A673 (cell line): ENCODE results near the gene KIR2DL3. TPM values are rescaled to one million over a fixed set of nuclear protein-coding genes. Genes with fewer than 3 reads are reported as not detected.

Source experiments
- BruUV-seq: library from RNA; stranded (reverse); fragments of 400-500 nt; replicated peaks from 2 replicates; lab custom pipeline; 2021; lab: Mats Ljungman, UMichigan
- CTCF ChIA-PET: fragments of 300-600 bp; sonication (Branson Sonifier 250); formaldehyde crosslinking; loops from one replicate; lab custom pipeline; 2022; ENCODE audit warnings: antibody characterized with exemption; lab: Charles Lee
- POLR2A ChIA-PET: fragments of 300-600 bp; sonication (Branson Sonifier 250); formaldehyde crosslinking; loops from one replicate; lab custom pipeline; 2022; ENCODE audit warnings: antibody characterized with exemption; ENCODE audit not compliant: low non-redundant PET; lab: Charles Lee
- DNase-seq: peaks from one replicate; pipeline ENCODE4 v3.0.0-alpha.2; 2015; ENCODE audit warnings: low spot score
- H3K27ac ChIP-seq: fragments of 200-600 bp; sonication (generic); 2 replicates; pipeline ENCODE4 v1.5.1; 2016; ENCODE audit warnings: mixed run types, low read depth, mild to moderate bottlenecking, mixed read lengths, antibody characterized with exemption, low read length; ENCODE audit not compliant: poor library complexity, severe bottlenecking
- H3K27me3 ChIP-seq: fragments of 200-600 bp; sonication (generic); replicated peaks from 2 replicates; pipeline ENCODE4 v1.6.1; 2017; ENCODE audit warnings: mixed run types, low read depth, mild to moderate bottlenecking, mixed read lengths, antibody characterized with exemption, low read length; ENCODE audit not compliant: insufficient read depth, poor library complexity
- H3K36me3 ChIP-seq: fragments of 200-600 bp; sonication (generic); 2 replicates; pipeline ENCODE4 v1.6.1; 2016; ENCODE audit warnings: mixed run types, mild to moderate bottlenecking, mixed read lengths, antibody characterized with exemption, low read length; ENCODE audit not compliant: insufficient read depth, poor library complexity, severe bottlenecking
- H3K4me1 ChIP-seq: fragments of 200-600 bp; sonication (generic); 2 replicates; pipeline ENCODE4 v1.6.1; 2017; ENCODE audit warnings: mixed run types, mild to moderate bottlenecking, mixed read lengths, antibody characterized with exemption, low read length; ENCODE audit not compliant: insufficient read depth, poor library complexity, severe bottlenecking
- H3K4me3 ChIP-seq: fragments of 200-600 bp; sonication (generic); 2 replicates; pipeline ENCODE4 v1.5.1; 2016; ENCODE audit warnings: low read depth, mixed run types, mild to moderate bottlenecking, mixed read lengths, low read length; ENCODE audit not compliant: poor library complexity, severe bottlenecking
- H3K9me3 ChIP-seq: fragments of 200-600 bp; sonication (generic); 2 replicates; pipeline ENCODE4 v1.6.1; 2016; ENCODE audit warnings: mixed run types, low read depth, mild to moderate bottlenecking, mixed read lengths, antibody characterized with exemption, low read length; ENCODE audit not compliant: poor library complexity, severe bottlenecking
- CTCF ChIP-seq: fragments of 300-800, 200-600 bp; sonication (generic); conservative IDR thresholded peaks from 2 replicates; pipeline ENCODE4 v1.5.1; 2017; ENCODE audit warnings: low read depth, mild to moderate bottlenecking, antibody characterized with exemption, low read length, moderate library complexity, mixed read lengths
- EZH2 ChIP-seq: fragments of 200-600 bp; sonication (generic); IDR thresholded peaks from 2 replicates; pipeline ENCODE4 v1.6.1; 2017; ENCODE audit warnings: borderline replicate concordance, low read depth, mild to moderate bottlenecking, mixed read lengths, antibody characterized with exemption, low read length; ENCODE audit not compliant: poor library complexity, severe bottlenecking
- intact Hi-C: fragments of 100-400 bp; cut with micrococcal nuclease; formaldehyde crosslinking; loops from one replicate; pipeline ENCODE4 v1.10.0; 2022; ENCODE audit not compliant: unreplicated experiment
- total RNA-seq: library from RNA; stranded (reverse); gene quantifications from 2 replicates; pipeline ENCODE4 v1.2.3, GENCODE V29; 2021

The KIR2DL3 gene
- total RNA-seq, 1 experiment from 2014 or later, result not detected

GRCh38 chr19:54791476-54791875 is 53.2 kb downstream of the KIR2DL3 start:
- Histone ChIP-seq H3K27me3 (peaks cover 3% of the 10 kb centered on the region), H3K4me1 (no peaks in the 10 kb centered on the region), H3K27ac (no peak overlapping the region), H3K9me3 (no peaks in the 10 kb centered on the region), H3K4me3 (no peak overlapping the region), H3K36me3 (no peaks in the 10 kb centered on the region)
- no peak for TF ChIP-seq EZH2
- no peak for TF ChIP-seq CTCF
- BruUV-seq, result no TSS peak
- CTCF ChIA-PET, result no interaction called here
- intact Hi-C loops, result no loop called here
- POLR2A ChIA-PET, result no interaction called here
- DNase-seq, result no peak

GRCh38 chr19:54792814-54793213 is 54.5 kb downstream of the KIR2DL3 start:
- BruUV-seq, result no TSS peak
- Histone ChIP-seq H3K4me3 (no peak overlapping the region), H3K27ac (no peak overlapping the region), H3K36me3 (no peaks in the 10 kb centered on the region), H3K4me1 (no peaks in the 10 kb centered on the region), H3K9me3 (no peaks in the 10 kb centered on the region), H3K27me3 (peaks cover 3% of the 10 kb centered on the region)
- no peak for DNase-seq
- POLR2A ChIA-PET, result no interaction called here
- intact Hi-C loops, result no loop called here
- CTCF ChIA-PET, result no interaction called here
- TF ChIP-seq CTCF (no peak), EZH2 (no peak)

- Histone ChIP-seq H3K9me3 (no peaks in the 10 kb centered on the region), H3K4me1 (no peaks in the 10 kb centered on the region), H3K27me3 (peaks cover 12% of the 10 kb centered on the region), H3K27ac (no peak overlapping the region), H3K4me3 (no peak overlapping the region), H3K36me3 (no peaks in the 10 kb centered on the region)
- TF ChIP-seq CTCF (no peak), EZH2 (no peak)
- no TSS peak for BruUV-seq
- intact Hi-C loops, result no loop called here
- ChIA-PET CTCF (no interaction called here), POLR2A (no interaction called here)
- no peak for DNase-seq
These were observed 57.4 kb downstream of the KIR2DL3 start for GRCh38 chr19:54795758-54796157.

Other genes with a start within 250 kb of the KIR2DL3 start
- gene LAIR2, start 235.7 kb upstream of the KIR2DL3 start, total RNA-seq, result not detected in 2 replicates
- gene LILRA2, start 164.7 kb upstream of the KIR2DL3 start, total RNA-seq, result not detected in 2 replicates
- gene LILRA1, start 144.9 kb upstream of the KIR2DL3 start, total RNA-seq, result not detected in 2 replicates
- not detected in 2 replicates for gene LILRB1, start 108.0 kb upstream of the KIR2DL3 start, total RNA-seq
- gene LILRB4, start 75.5 kb upstream of the KIR2DL3 start, total RNA-seq, result not detected in 2 replicates
- not detected in 2 replicates for gene KIR3DL3, start 14.1 kb upstream of the KIR2DL3 start, total RNA-seq
- not detected in 2 replicates for gene KIR2DL1, start 31.3 kb downstream of the KIR2DL3 start, total RNA-seq
- not detected in 2 replicates for gene KIR2DL4, start 65.1 kb downstream of the KIR2DL3 start, total RNA-seq
- not detected in 2 replicates for gene KIR3DL1, start 78.0 kb downstream of the KIR2DL3 start, total RNA-seq
- not detected in 2 replicates for gene KIR2DS4, start 94.2 kb downstream of the KIR2DL3 start, total RNA-seq
- not detected in 2 replicates for gene KIR3DL2, start 111.9 kb downstream of the KIR2DL3 start, total RNA-seq
- gene FCAR, start 135.7 kb downstream of the KIR2DL3 start, total RNA-seq, result not detected in 2 replicates
- not detected in 2 replicates for gene NCR1, start 167.6 kb downstream of the KIR2DL3 start, total RNA-seq
- not detected in 2 replicates for gene NLRP7, start 209.0 kb downstream of the KIR2DL3 start, total RNA-seq
- gene NLRP2, start 227.9 kb downstream of the KIR2DL3 start, total RNA-seq, result 34.1 and 41.9 TPM in 2 replicates